Colonic mucosa (tissue), 4 donors: ENCODE measurements around the gene FAM209A. TPM values are rescaled to one million over a fixed set of nuclear protein-coding genes. Genes with fewer than 3 reads are reported as not detected.
"Not testable (repeated sequence)": the region's sequence is repeated elsewhere in the genome, so short reads cannot be mapped to it uniquely, and the experiment has no call there.

Experiments used
- DNase-seq: peaks from one replicate; pipeline ENCODE4 v3.0.0-alpha.2; 2020
- H3K27ac ChIP-seq: fragments of 200-600 bp; one replicate; pipeline ENCODE4 v1.8.0; 2021
- H3K27me3 ChIP-seq: fragments of 200-600 bp; one replicate; pipeline ENCODE4 v1.8.0; 2021
- H3K36me3 ChIP-seq: fragments of 200-600 bp; one replicate; pipeline ENCODE4 v1.8.0; 2021
- H3K4me1 ChIP-seq: fragments of 200-600 bp; one replicate; pipeline ENCODE4 v1.8.0; 2021; ENCODE audit warnings: mild to moderate bottlenecking
- H3K4me3 ChIP-seq: fragments of 200-600 bp; one replicate; pipeline ENCODE4 v1.8.0; 2021
- H3K9ac ChIP-seq, 2 donors: one replicate each; pipeline ENCODE4 v1.7.0; 2013; ENCODE audit warnings: control low read depth in 2 of 2, low read depth in 2 of 2, low read length in 2 of 2
- H3K9me3 ChIP-seq: fragments of 200-600 bp; one replicate; pipeline ENCODE4 v1.8.0; 2021
- CTCF ChIP-seq: fragments of 200-600 bp; IDR thresholded peaks from one replicate; pipeline ENCODE4 v1.8.0; 2022; ENCODE audit warnings: antibody characterized with exemption, mild to moderate bottlenecking
- intact Hi-C: fragments of 100-400 bp; cut with DNase I; formaldehyde crosslinking; loops from one replicate; pipeline ENCODE4 v1.14.1; 2022
- total RNA-seq, 2 donors: library from RNA; stranded (reverse); fragmentation: NEBNext Ultra II Directional in 1 of 2; extraction: Animal tissue kit (Norgen Biotek cat#: 25700) in 1 of 2; gene quantifications; one replicate each; pipeline ENCODE4 v1.2.1, GENCODE V29; 2021
- donor health status: healthy.
- donor health status: DM: no; HTN: no; CAD: no.
- donor health status: DM: no; HTN: no; CAD: no.

Gene FAM209A
- total RNA-seq, 2 donors from 2014 or later, result 0.35 TPM; not detected in 1

- intact Hi-C loops, result no loop called here
- H3K4me3 ChIP-seq, result no peak overlapping the region
- H3K4me1 ChIP-seq, result no peaks in the 10 kb centered on the region
- no peak for DNase-seq
- H3K9ac ChIP-seq, result no peak overlapping the region
- no peak for TF ChIP-seq CTCF
- H3K27me3 ChIP-seq, result no peaks in the 10 kb centered on the region
- H3K27ac ChIP-seq, result no peak overlapping the region
- no peaks in the 10 kb centered on the region for H3K9me3 ChIP-seq
- peaks cover 15% of the 10 kb centered on the region for H3K36me3 ChIP-seq
Measured at GRCh38 chr20:56520180-56520579, 4.4 kb upstream of the FAM209A start.

- H3K27me3 ChIP-seq, H3K9me3 ChIP-seq, DNase-seq, H3K27ac ChIP-seq, H3K4me1 ChIP-seq, H3K9ac ChIP-seq, intact Hi-C loops, H3K4me3 ChIP-seq: not testable (repeated sequence)
- peaks cover 15% of the 10 kb centered on the region for H3K36me3 ChIP-seq
Measured at GRCh38 chr20:56520746-56521354, 3.7 kb upstream of the FAM209A start.

- no peaks in the 10 kb centered on the region for H3K9me3 ChIP-seq
- intact Hi-C loops, result no loop called here
Measured at GRCh38 chr20:56522311-56522710, 2.2 kb upstream of the FAM209A start.

GRCh38 chr20:56527521-56527920, 3.0 kb downstream of the FAM209A start:
- intact Hi-C loops, result no loop called here
- no peak for TF ChIP-seq CTCF

More at GRCh38 chr20:56522311-56522710, 2.2 kb upstream of the FAM209A start:
- Histone ChIP-seq H3K27me3 (no peaks in the 10 kb centered on the region), H3K9ac (no peak overlapping the region), H3K4me3 (no peak overlapping the region), H3K36me3 (peaks cover 11% of the 10 kb centered on the region), H3K4me1 (no peaks in the 10 kb centered on the region), H3K27ac (no peak overlapping the region)
- no peak for TF ChIP-seq CTCF
- no peak for DNase-seq

GRCh38 chr20:56532946-56533345, 8.4 kb downstream of the FAM209A start, which contains the start of gene FAM209B:
Gene FAM209B (plus strand): TSS chr20:56533246. CDS start chr20:56533342, 96 bp downstream.
- H3K9ac ChIP-seq, H3K36me3 ChIP-seq, DNase-seq, H3K9me3 ChIP-seq, H3K27me3 ChIP-seq, H3K27ac ChIP-seq, intact Hi-C loops, H3K4me3 ChIP-seq, H3K4me1 ChIP-seq: not testable (repeated sequence)

More at GRCh38 chr20:56527521-56527920, 3.0 kb downstream of the FAM209A start:
- no peaks in the 10 kb centered on the region for H3K9me3 ChIP-seq
- H3K4me3 ChIP-seq, result no peak overlapping the region
- no peaks in the 10 kb centered on the region for H3K4me1 ChIP-seq
- H3K36me3 ChIP-seq, result no peaks in the 10 kb centered on the region
- no peak overlapping the region for H3K27ac ChIP-seq
- H3K9ac ChIP-seq, result no peak overlapping the region
- DNase-seq, result no peak
- no peaks in the 10 kb centered on the region for H3K27me3 ChIP-seq

GRCh38 chr20:56537997-56538396, 13.5 kb downstream of the FAM209A start:
- Histone ChIP-seq H3K4me3 (no peak overlapping the region), H3K27me3 (no peaks in the 10 kb centered on the region), H3K9me3 (no peaks in the 10 kb centered on the region), H3K4me1 (no peaks in the 10 kb centered on the region), H3K9ac (no peak overlapping the region), H3K27ac (no peak overlapping the region), H3K36me3 (no peaks in the 10 kb centered on the region)
- DNase-seq, result no peak
- intact Hi-C loops, result no loop called here
- no peak for TF ChIP-seq CTCF
